ENCODE measurements around the gene PCDHGB7. TPM values are rescaled to one million over a fixed set of nuclear protein-coding genes. Genes with fewer than 3 reads are reported as not detected.

The PCDHGB7 gene
- total and polyA plus RNA-seq, 2 donors (not counting 1 experiment from before 2014, with no cell fraction given), result 0.12 to 2.2 TPM

DNA sequence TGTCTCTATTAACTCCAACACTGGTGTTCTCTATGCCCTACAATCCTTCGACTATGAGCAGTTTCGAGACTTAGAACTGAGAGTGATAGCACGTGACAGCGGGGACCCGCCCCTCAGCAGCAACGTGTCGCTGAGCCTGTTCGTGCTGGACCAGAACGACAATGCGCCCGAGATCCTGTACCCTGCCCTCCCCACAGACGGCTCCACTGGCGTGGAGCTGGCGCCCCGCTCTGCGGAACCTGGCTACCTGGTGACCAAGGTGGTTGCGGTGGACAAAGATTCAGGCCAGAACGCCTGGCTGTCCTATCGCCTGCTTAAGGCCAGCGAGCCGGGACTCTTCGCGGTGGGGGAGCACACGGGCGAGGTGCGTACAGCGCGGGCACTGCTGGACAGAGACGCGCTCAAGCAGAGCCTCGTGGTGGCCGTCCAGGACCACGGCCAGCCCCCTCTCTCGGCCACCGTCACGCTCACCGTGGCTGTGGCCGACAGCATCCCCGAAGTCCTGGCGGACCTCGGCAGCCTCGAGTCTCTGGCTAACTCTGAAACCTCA, 5.3 kb downstream of the PCDHGB7 start:
- TF ChIP-seq, protein P1, sequence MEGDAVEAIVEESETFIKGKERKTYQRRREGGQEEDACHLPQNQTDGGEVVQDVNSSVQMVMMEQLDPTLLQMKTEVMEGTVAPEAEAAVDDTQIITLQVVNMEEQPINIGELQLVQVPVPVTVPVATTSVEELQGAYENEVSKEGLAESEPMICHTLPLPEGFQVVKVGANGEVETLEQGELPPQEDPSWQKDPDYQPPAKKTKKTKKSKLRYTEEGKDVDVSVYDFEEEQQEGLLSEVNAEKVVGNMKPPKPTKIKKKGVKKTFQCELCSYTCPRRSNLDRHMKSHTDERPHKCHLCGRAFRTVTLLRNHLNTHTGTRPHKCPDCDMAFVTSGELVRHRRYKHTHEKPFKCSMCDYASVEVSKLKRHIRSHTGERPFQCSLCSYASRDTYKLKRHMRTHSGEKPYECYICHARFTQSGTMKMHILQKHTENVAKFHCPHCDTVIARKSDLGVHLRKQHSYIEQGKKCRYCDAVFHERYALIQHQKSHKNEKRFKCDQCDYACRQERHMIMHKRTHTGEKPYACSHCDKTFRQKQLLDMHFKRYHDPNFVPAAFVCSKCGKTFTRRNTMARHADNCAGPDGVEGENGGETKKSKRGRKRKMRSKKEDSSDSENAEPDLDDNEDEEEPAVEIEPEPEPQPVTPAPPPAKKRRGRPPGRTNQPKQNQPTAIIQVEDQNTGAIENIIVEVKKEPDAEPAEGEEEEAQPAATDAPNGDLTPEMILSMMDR (IDR thresholded peaks at IDR 0.05), result no peak
- no peak for TF ChIP-seq EZH2 (IDR thresholded peaks at IDR 0.05; ENCODE audit: borderline replicate concordance, insufficient read depth, low read depth, low read length, poor library complexity, severe bottlenecking)
- Histone ChIP-seq H2AFZ (ENCODE audit: insufficient read depth, low read depth, low read length, poor library complexity, severe bottlenecking) (no peak overlapping the region), H3K4me2 (replicated peaks; ENCODE audit: low read depth, low read length, poor library complexity, severe bottlenecking) (no peak overlapping the region), H3K27me3 (replicated peaks in 1 of 4; ENCODE audit: control extremely low read depth in 1 of 4, control insufficient read depth in 3 of 4, insufficient read depth in 4 of 4, low read length in 3 of 4) (peaks cover 2 to 72% (median 60%) of the 10 kb centered on the region in 4 experiments), H3K79me2 (ENCODE audit: control insufficient read depth, insufficient read depth, low read length) (no peaks in the 10 kb centered on the region), H3K9me3 (ENCODE audit: control extremely low read depth in 1 of 3, control insufficient read depth in 2 of 3, insufficient read depth in 1 of 3, low read length in 2 of 3) (peaks cover 2 to 60% (median 49%) of the 10 kb centered on the region in 3 donors), H3K4me1 (ENCODE audit: control insufficient read depth in 2 of 2, insufficient read depth in 2 of 2, low read length in 2 of 2) (peaks cover 10 to 12% of the 10 kb centered on the region in 2 donors), H3K9ac (ENCODE audit: low read length) (no peak overlapping the region), H4K20me1 (ENCODE audit: control insufficient read depth, insufficient read depth, low read length, poor library complexity, severe bottlenecking) (no peaks in the 10 kb centered on the region), H3K36me3 (replicated peaks in 1 of 2; ENCODE audit: control extremely low read depth in 1 of 2, control insufficient read depth in 1 of 2, extremely low read depth in 1 of 2, insufficient read depth in 2 of 2, low read length in 1 of 2) (no peaks in the 10 kb centered on the region), H3K27ac (ENCODE audit: low read length in 2 of 2) (no peak overlapping the region), H3K4me3 (ENCODE audit: control extremely low read depth in 1 of 5, extremely low read depth in 1 of 5, insufficient read depth in 1 of 5, low read depth in 2 of 5, low read length in 4 of 5) (no peak overlapping the region)
- H3K9me3 Mint-ChIP-seq (ENCODE audit: insufficient read depth), result peaks cover 7% of the 10 kb centered on the region
- intact Hi-C loops (cut with micrococcal nuclease), result no loop called here
- ChIA-PET POLR2A (interaction anchor here (0.6 kb wide), 1 partner anchor 87 kb away, joined by 3 read pairs; no protein-coding TSS in a partner anchor), CTCF (interaction anchor here (2.6 to 3.4 kb wide), 3 partner anchors 8 to 136 kb away, joined by 23 to 32 read pairs (median 26); partner anchors contain the start of gene PCDHGA12)
- H3K4me3 Mint-ChIP-seq, result no peak overlapping the region
- ATAC-seq (ENCODE audit: low read depth) (no peak), DNase-seq (no peak)
- peaks cover 14% of the 10 kb centered on the region for H3K4me1 Mint-ChIP-seq
- H3K27me3 Mint-ChIP-seq, result peaks cover 59% of the 10 kb centered on the region
- WGBS (ENCODE audit: insufficient coverage), result 34% methylated on average over 42 of the region's 42 CpGs
- H3K27ac Mint-ChIP-seq, result no peak overlapping the region

DNA sequence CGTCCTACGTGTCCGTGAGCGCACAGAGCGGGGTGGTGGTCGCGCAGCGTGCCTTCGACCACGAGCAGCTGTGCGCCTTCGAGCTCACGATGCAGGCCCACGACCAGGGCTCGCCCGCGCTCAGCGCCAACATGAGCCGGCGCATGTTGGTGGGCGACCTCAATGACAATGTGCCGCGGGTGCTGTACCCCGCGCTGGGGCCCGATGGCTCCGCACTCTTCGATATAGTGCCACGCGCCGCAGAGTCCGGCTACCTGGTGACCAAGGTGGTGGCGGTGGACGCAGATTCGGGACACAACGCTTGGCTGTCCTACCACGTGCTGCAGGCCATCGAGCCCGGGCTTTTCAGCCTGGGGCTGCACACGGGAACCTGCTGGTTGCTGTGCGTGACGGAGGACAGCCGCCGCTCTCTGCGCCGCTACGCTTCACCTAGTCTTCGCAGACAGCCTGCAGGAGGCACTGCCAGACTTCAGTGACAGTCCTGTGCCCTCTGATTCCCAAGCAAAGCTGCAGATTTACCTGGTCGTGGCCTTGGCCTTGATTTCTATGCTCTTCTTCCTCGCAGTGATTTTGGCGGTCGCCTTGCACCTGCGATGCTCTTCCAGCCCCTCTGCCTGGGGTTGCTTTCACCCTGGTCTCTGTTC, 10.4 kb downstream of the PCDHGB7 start:
- Mint-ChIP-seq H3K4me3 (no peak overlapping the region), H3K27me3 (peaks cover 49% of the 10 kb centered on the region)
- 64% methylated on average over 53 of the region's 53 CpGs for WGBS (ENCODE audit: insufficient coverage)

More for the DNA sequence above, 10.4 kb downstream of the PCDHGB7 start:
- Histone ChIP-seq H3K79me2 (ENCODE audit: control insufficient read depth, insufficient read depth, low read length) (no peaks in the 10 kb centered on the region), H3K9ac (ENCODE audit: low read length) (no peak overlapping the region), H3K4me1 (ENCODE audit: control insufficient read depth in 2 of 2, insufficient read depth in 2 of 2, low read length in 2 of 2) (peaks cover 15 to 17% of the 10 kb centered on the region in 2 donors), H3K4me3 (ENCODE audit: control extremely low read depth in 1 of 5, extremely low read depth in 1 of 5, insufficient read depth in 1 of 5, low read depth in 2 of 5, low read length in 4 of 5) (no peak overlapping the region), H3K27me3 (replicated peaks in 1 of 4; ENCODE audit: control extremely low read depth in 1 of 4, control insufficient read depth in 3 of 4, insufficient read depth in 4 of 4, low read length in 3 of 4) (peaks cover 0 to 55% (median 41%) of the 10 kb centered on the region in 4 experiments), H4K20me1 (ENCODE audit: control insufficient read depth, insufficient read depth, low read length, poor library complexity, severe bottlenecking) (no peaks in the 10 kb centered on the region), H2AFZ (ENCODE audit: insufficient read depth, low read depth, low read length, poor library complexity, severe bottlenecking) (no peak overlapping the region), H3K4me2 (replicated peaks; ENCODE audit: low read depth, low read length, poor library complexity, severe bottlenecking) (no peak overlapping the region), H3K9me3 (ENCODE audit: control extremely low read depth in 1 of 3, control insufficient read depth in 2 of 3, insufficient read depth in 1 of 3, low read length in 2 of 3) (peaks cover 0 to 54% (median 27%) of the 10 kb centered on the region in 3 donors), H3K27ac (ENCODE audit: low read length in 2 of 2) (no peak overlapping the region), H3K36me3 (replicated peaks in 1 of 2; ENCODE audit: control extremely low read depth in 1 of 2, control insufficient read depth in 1 of 2, extremely low read depth in 1 of 2, insufficient read depth in 2 of 2, low read length in 1 of 2) (no peaks in the 10 kb centered on the region)
- no peak for ATAC-seq (ENCODE audit: low read depth)
- ChIA-PET CTCF (interaction anchor here (0.7 to 4.4 kb wide), 7 partner anchors 15 to 140 kb away, joined by 3 to 68 read pairs (median 3); partner anchors contain the start of genes PCDHGA10 and PCDHGB3), POLR2A (no interaction called here)
- H3K9me3 Mint-ChIP-seq (ENCODE audit: insufficient read depth), result peaks cover 4% of the 10 kb centered on the region
- peaks cover 7% of the 10 kb centered on the region for H3K4me1 Mint-ChIP-seq
- H3K27ac Mint-ChIP-seq, result no peak overlapping the region
- intact Hi-C loops (cut with micrococcal nuclease), result no loop called here
- no peak for DNase-seq
- TF ChIP-seq, protein P1 (IDR thresholded peaks at IDR 0.05), result no peak
- no peak for TF ChIP-seq EZH2 (IDR thresholded peaks at IDR 0.05; ENCODE audit: borderline replicate concordance, insufficient read depth, low read depth, low read length, poor library complexity, severe bottlenecking)

Measured in B cell (primary cell).